ENCODE data around the gene DMD.
A peak's percentile ranks its signal among the peaks of the same experiment; 100 is the strongest.
"Not testable (repeated sequence)": the region's sequence is repeated elsewhere in the genome, so short reads cannot be mapped to it uniquely, and the experiment has no call there.

Gene DMD

GRCh38 chrX:32839781-32840180, 371.6 kb downstream of the DMD start:
- FAIRE-seq, result no peak

GRCh38 chrX:32825009-32825408, 386.3 kb downstream of the DMD start:
- no peak for FAIRE-seq

GRCh38 chrX:32804034-32804433, 407.3 kb downstream of the DMD start:
- no peak for FAIRE-seq

- no peak for FAIRE-seq
These were observed 412.4 kb downstream of the DMD start for GRCh38 chrX:32798990-32799389.

- FAIRE-seq, result no peak
These were observed 422.4 kb downstream of the DMD start for GRCh38 chrX:32788936-32789335.

GRCh38 chrX:32780109-32780508, 431.2 kb downstream of the DMD start:
- peak; percentile 70 for FAIRE-seq

GRCh38 chrX:32778965-32779364, 432.4 kb downstream of the DMD start:
- no peak for FAIRE-seq

- no peak for FAIRE-seq
These were observed 436.4 kb downstream of the DMD start for GRCh38 chrX:32774966-32775365.

- FAIRE-seq, result no peak
These were observed 462.3 kb downstream of the DMD start for GRCh38 chrX:32749070-32749469.

GRCh38 chrX:32745323-32745722, 466.0 kb downstream of the DMD start:
- no peak for FAIRE-seq

GRCh38 chrX:32744921-32745320, 466.4 kb downstream of the DMD start:
- no peak for FAIRE-seq

GRCh38 chrX:32741910-32742309, 469.4 kb downstream of the DMD start:
- no peak for FAIRE-seq

- no peak for FAIRE-seq
These were observed 502.8 kb downstream of the DMD start for GRCh38 chrX:32708542-32708941.

GRCh38 chrX:32705385-32705784, 506.0 kb downstream of the DMD start:
- FAIRE-seq, result not testable (repeated sequence)

- FAIRE-seq, result no peak
These were observed 524.0 kb downstream of the DMD start for GRCh38 chrX:32687379-32687778.

- FAIRE-seq, result peak; percentile 51
These were observed 532.9 kb downstream of the DMD start for GRCh38 chrX:32678487-32678886.

GRCh38 chrX:32673193-32673592, 538.2 kb downstream of the DMD start:
- FAIRE-seq, result peak; percentile 77

- FAIRE-seq, result no peak
These were observed 548.8 kb downstream of the DMD start for GRCh38 chrX:32662516-32662915.

- FAIRE-seq, result no peak
These were observed 566.7 kb downstream of the DMD start for GRCh38 chrX:32644476-32645245.

- no peak for FAIRE-seq
These were observed 569.1 kb downstream of the DMD start for GRCh38 chrX:32642283-32642682.

- no peak for FAIRE-seq
These were observed 593.2 kb downstream of the DMD start for GRCh38 chrX:32618154-32618553.

- no peak for FAIRE-seq
These were observed 596.6 kb downstream of the DMD start for GRCh38 chrX:32614707-32615106.

GRCh38 chrX:32599156-32599555, 612.2 kb downstream of the DMD start:
- no peak for FAIRE-seq

GRCh38 chrX:32598707-32599106, 612.6 kb downstream of the DMD start:
- FAIRE-seq, result no peak

- no peak for FAIRE-seq
These were observed 613.6 kb downstream of the DMD start for GRCh38 chrX:32597777-32598176.
